ENCODE data around the gene SLC39A3. TPM values are rescaled to one million over a fixed set of nuclear protein-coding genes. Genes with fewer than 3 reads are reported as not detected.

The SLC39A3 gene
- 33.2 and 35.0 TPM in 2 replicates for total RNA-seq (2022)
- percentile 53 among the genes with signal in this experiment for Bru-seq, nascent RNA
- BruChase-seq, experiment 1, labeled RNA remaining after a 2-hour chase: percentile 63 among the genes with signal in this experiment
- BruChase-seq, experiment 2, labeled RNA remaining after a 6-hour chase: percentile 73 among the genes with signal in this experiment
- long read RNA-seq, transcript SLC39A3-202 (2 exons, 2,940 nt): minor isoform, 9 of 120 reads
- long read RNA-seq, transcript SLC39A3-201 (3 exons, 1,502 nt): major isoform, 93 of 120 reads
- long read RNA-seq, partial matches to known transcripts: 12 of 120 reads
- long read RNA-seq, other reads (novel, unspliced or antisense): 5 of 120 reads

GRCh38 chr19:2739602-2740313, at the start of gene SLC39A3:
TSS of gene SLC39A3 (minus strand) at chr19:2740017. CDS start at chr19:2737257, 2,760 bp downstream.
- BruUV-seq (replicated peaks): no TSS peak
- Mint-ChIP-seq H3K27ac (ENCODE audit: unreplicated experiment) (peak within 1 kb of the TSS; percentile 63), H3K4me1 (ENCODE audit: low read depth, unreplicated experiment) (no peaks in the 10 kb centered on the region), H3K4me3 (ENCODE audit: unreplicated experiment) (peak within 1 kb of the TSS; percentile 78), H3K36me3 (ENCODE audit: insufficient read depth, unreplicated experiment) (no peaks in the 10 kb centered on the region), H3K9me3 (ENCODE audit: unreplicated experiment) (no peaks in the 10 kb centered on the region), H3K27me3 (ENCODE audit: insufficient read depth, unreplicated experiment) (no peaks in the 10 kb centered on the region)
- no peaks in the 10 kb centered on the region for H3K4me1 ChIP-seq
- ChIA-PET CTCF (no interaction called here), POLR2A (no interaction called here)
- TF ChIP-seq, protein P1, sequence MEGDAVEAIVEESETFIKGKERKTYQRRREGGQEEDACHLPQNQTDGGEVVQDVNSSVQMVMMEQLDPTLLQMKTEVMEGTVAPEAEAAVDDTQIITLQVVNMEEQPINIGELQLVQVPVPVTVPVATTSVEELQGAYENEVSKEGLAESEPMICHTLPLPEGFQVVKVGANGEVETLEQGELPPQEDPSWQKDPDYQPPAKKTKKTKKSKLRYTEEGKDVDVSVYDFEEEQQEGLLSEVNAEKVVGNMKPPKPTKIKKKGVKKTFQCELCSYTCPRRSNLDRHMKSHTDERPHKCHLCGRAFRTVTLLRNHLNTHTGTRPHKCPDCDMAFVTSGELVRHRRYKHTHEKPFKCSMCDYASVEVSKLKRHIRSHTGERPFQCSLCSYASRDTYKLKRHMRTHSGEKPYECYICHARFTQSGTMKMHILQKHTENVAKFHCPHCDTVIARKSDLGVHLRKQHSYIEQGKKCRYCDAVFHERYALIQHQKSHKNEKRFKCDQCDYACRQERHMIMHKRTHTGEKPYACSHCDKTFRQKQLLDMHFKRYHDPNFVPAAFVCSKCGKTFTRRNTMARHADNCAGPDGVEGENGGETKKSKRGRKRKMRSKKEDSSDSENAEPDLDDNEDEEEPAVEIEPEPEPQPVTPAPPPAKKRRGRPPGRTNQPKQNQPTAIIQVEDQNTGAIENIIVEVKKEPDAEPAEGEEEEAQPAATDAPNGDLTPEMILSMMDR (IDR thresholded peaks at IDR 0.05; ENCODE audit: insufficient read depth in 1 of 2, low read depth in 1 of 2, low read length in 1 of 2, severe bottlenecking in 1 of 2, unreplicated experiment in 1 of 2): no peak
- no peaks in the 10 kb centered on the region for H3K36me3 ChIP-seq (ENCODE audit: control insufficient read depth, insufficient read depth, low read length)
- peak; percentile 99 for DNase-seq
- intact Hi-C loops (cut with micrococcal nuclease; ENCODE audit: unreplicated experiment): loop anchor here (2.0 kb wide), 1 partner anchor 45 kb away; the partner anchor contains the start of gene THOP1
- H3K27me3 ChIP-seq (replicated peaks; ENCODE audit: control insufficient read depth, insufficient read depth, low read length): no peaks in the 10 kb centered on the region
- H3K4me3 ChIP-seq (ENCODE audit: low read depth, low read length): peak within 1 kb of the TSS; percentile 70
- no peaks in the 10 kb centered on the region for H3K9me3 ChIP-seq

GRCh38 chr19:2788237-2788636, 48.4 kb upstream of the SLC39A3 start:
- Mint-ChIP-seq H3K36me3 (ENCODE audit: insufficient read depth, unreplicated experiment) (peaks cover 54% of the 10 kb centered on the region), H3K4me3 (ENCODE audit: unreplicated experiment) (peak overlapping the region; percentile 33), H3K27ac (ENCODE audit: unreplicated experiment) (no peak overlapping the region), H3K4me1 (ENCODE audit: low read depth, unreplicated experiment) (peaks cover 6% of the 10 kb centered on the region), H3K9me3 (ENCODE audit: unreplicated experiment) (no peaks in the 10 kb centered on the region), H3K27me3 (ENCODE audit: insufficient read depth, unreplicated experiment) (no peaks in the 10 kb centered on the region)
- ChIA-PET POLR2A (no interaction called here), CTCF (no interaction called here)
- no peak overlapping the region for H3K4me3 ChIP-seq (ENCODE audit: low read depth, low read length)
- no peaks in the 10 kb centered on the region; the same call in 1 of the 2 replicates for H3K36me3 ChIP-seq (ENCODE audit: control insufficient read depth, insufficient read depth, low read length)
- no peaks in the 10 kb centered on the region for H3K9me3 ChIP-seq
- BruUV-seq (replicated peaks): no TSS peak
- DNase-seq: no peak
- H3K4me1 ChIP-seq: no peaks in the 10 kb centered on the region; the same call in 1 of the 2 replicates
- TF ChIP-seq, protein P1 (IDR thresholded peaks at IDR 0.05; ENCODE audit: insufficient read depth in 1 of 2, low read depth in 1 of 2, low read length in 1 of 2, severe bottlenecking in 1 of 2, unreplicated experiment in 1 of 2): no peak
- intact Hi-C loops (cut with micrococcal nuclease; ENCODE audit: unreplicated experiment): no loop called here
- H3K27me3 ChIP-seq (replicated peaks; ENCODE audit: control insufficient read depth, insufficient read depth, low read length): no peaks in the 10 kb centered on the region

GRCh38 chr19:2787115-2787514, 47.3 kb upstream of the SLC39A3 start:
- POLR2A ChIA-PET: no interaction called here
- Histone ChIP-seq H3K4me1 (peaks cover 3% of the 10 kb centered on the region), H3K9me3 (no peaks in the 10 kb centered on the region), H3K4me3 (ENCODE audit: low read depth, low read length) (no peak overlapping the region), H3K36me3 (ENCODE audit: control insufficient read depth, insufficient read depth, low read length) (no peaks in the 10 kb centered on the region; the same call in 1 of the 2 replicates), H3K27me3 (replicated peaks; ENCODE audit: control insufficient read depth, insufficient read depth, low read length) (no peaks in the 10 kb centered on the region)
- H3K36me3 Mint-ChIP-seq (ENCODE audit: insufficient read depth, unreplicated experiment): peaks cover 57% of the 10 kb centered on the region
- H3K27me3 Mint-ChIP-seq (ENCODE audit: insufficient read depth, unreplicated experiment): no peaks in the 10 kb centered on the region
- DNase-seq: no peak
- H3K27ac Mint-ChIP-seq (ENCODE audit: unreplicated experiment): no peak overlapping the region
- intact Hi-C loops (cut with micrococcal nuclease; ENCODE audit: unreplicated experiment): no loop called here
- peak overlapping the region; percentile 87 for H3K4me3 Mint-ChIP-seq (ENCODE audit: unreplicated experiment)
- H3K4me1 Mint-ChIP-seq (ENCODE audit: low read depth, unreplicated experiment): peaks cover 6% of the 10 kb centered on the region
- TF ChIP-seq, protein P1 (IDR thresholded peaks at IDR 0.05; ENCODE audit: insufficient read depth in 1 of 2, low read depth in 1 of 2, low read length in 1 of 2, severe bottlenecking in 1 of 2, unreplicated experiment in 1 of 2): no peak
- CTCF ChIA-PET: no interaction called here
- H3K9me3 Mint-ChIP-seq (ENCODE audit: unreplicated experiment): no peaks in the 10 kb centered on the region
- no TSS peak for BruUV-seq (replicated peaks)

All from Caco-2 (cell line).